Measurements from ENCODE around the gene PFKFB4.

PFKFB4 gene

GRCh38 chr3:48556796-48557626 is at the start of gene PFKFB4:
Gene PFKFB4, minus strand, starts transcription at chr3:48556803. Its CDS starts 26 bp downstream, at chr3:48556777.
- DNase-seq = peak; percentile 96

GRCh38 chr3:48601622-48601994 is 45.0 kb upstream of the PFKFB4 start:
- no peak for DNase-seq

GRCh38 chr3:48600711-48601621 is 44.4 kb upstream of the PFKFB4 start:
- DNase-seq = no peak

GRCh38 chr3:48599509-48600285 is 43.1 kb upstream of the PFKFB4 start:
- DNase-seq = no peak

- no peak for DNase-seq
Observed at GRCh38 chr3:48599077-48599501, 42.5 kb upstream of the PFKFB4 start.

GRCh38 chr3:48598323-48599076 is 41.9 kb upstream of the PFKFB4 start:
- no peak for DNase-seq

GRCh38 chr3:48597408-48597800 is 40.8 kb upstream of the PFKFB4 start:
- DNase-seq = no peak

GRCh38 chr3:48596676-48597407 is 40.2 kb upstream of the PFKFB4 start:
- no peak for DNase-seq

- no peak for DNase-seq
Observed at GRCh38 chr3:48596157-48596556, 39.6 kb upstream of the PFKFB4 start.

GRCh38 chr3:48595526-48596121 is 39.0 kb upstream of the PFKFB4 start:
- DNase-seq = no peak

GRCh38 chr3:48595075-48595525 is 38.5 kb upstream of the PFKFB4 start, which contains the start of gene COL7A1:
Gene COL7A1, minus strand, starts transcription at chr3:48595329. Its CDS starts 170 bp downstream, at chr3:48595159.
- DNase-seq = no peak

GRCh38 chr3:48594417-48595049 is 37.9 kb upstream of the PFKFB4 start:
- DNase-seq = no peak

GRCh38 chr3:48593337-48593736 is 36.7 kb upstream of the PFKFB4 start:
- DNase-seq = no peak

GRCh38 chr3:48592519-48593087 is 36.0 kb upstream of the PFKFB4 start:
- no peak for DNase-seq

GRCh38 chr3:48591886-48592518 is 35.4 kb upstream of the PFKFB4 start:
- DNase-seq = no peak

GRCh38 chr3:48591436-48591835 is 34.8 kb upstream of the PFKFB4 start:
- DNase-seq = no peak

GRCh38 chr3:48588230-48588629 is 31.6 kb upstream of the PFKFB4 start:
- no peak for DNase-seq

GRCh38 chr3:48587686-48588085 is 31.1 kb upstream of the PFKFB4 start:
- no peak for DNase-seq

- DNase-seq = no peak
Observed at GRCh38 chr3:48585411-48585810, 28.8 kb upstream of the PFKFB4 start.

- no peak for DNase-seq
Observed at GRCh38 chr3:48584836-48585235, 28.2 kb upstream of the PFKFB4 start.
